ENCODE measurements around the gene ZNF135.

Gene ZNF135

GRCh38 chr19:58047672-58048071 lies 11.4 kb upstream of the ZNF135 start:
- no peak for DNase-seq

- no peak for DNase-seq
Measured at GRCh38 chr19:58052256-58052655, 6.8 kb upstream of the ZNF135 start.

GRCh38 chr19:58053480-58054156 lies 5.5 kb upstream of the ZNF135 start:
- DNase-seq, result no peak

- peak in 1 of 2 experiments; percentile 13 for DNase-seq
Measured at GRCh38 chr19:58054901-58055874, 3.9 kb upstream of the ZNF135 start.

GRCh38 chr19:58056261-58056660 lies 2.8 kb upstream of the ZNF135 start:
- DNase-seq, result no peak

- no peak for DNase-seq
Measured at GRCh38 chr19:58056861-58057260, 2.2 kb upstream of the ZNF135 start.

GRCh38 chr19:58058467-58058866 lies 615 bp upstream of the ZNF135 start:
- DNase-seq, result no peak

GRCh38 chr19:58059671-58060078 lies 593 bp downstream of the ZNF135 start:
- no peak for DNase-seq

- DNase-seq, result no peak
Measured at GRCh38 chr19:58060231-58060630, 1.1 kb downstream of the ZNF135 start.

- DNase-seq, result no peak
Measured at GRCh38 chr19:58063712-58064111, 4.6 kb downstream of the ZNF135 start.

GRCh38 chr19:58067240-58067912 lies 8.3 kb downstream of the ZNF135 start:
- DNase-seq, result no peak

- no peak for DNase-seq
Measured at GRCh38 chr19:58079792-58080191, 20.7 kb downstream of the ZNF135 start.

- DNase-seq, result no peak
Measured at GRCh38 chr19:58083021-58083420, 23.9 kb downstream of the ZNF135 start.

GRCh38 chr19:58084596-58085347 lies 25.7 kb downstream of the ZNF135 start:
- no peak for DNase-seq

GRCh38 chr19:58085348-58085875 lies 26.3 kb downstream of the ZNF135 start:
- no peak for DNase-seq

- no peak for DNase-seq
Measured at GRCh38 chr19:58086825-58087710, 28.0 kb downstream of the ZNF135 start.

- DNase-seq, result no peak
Measured at GRCh38 chr19:58088521-58089052, 29.5 kb downstream of the ZNF135 start.

GRCh38 chr19:58089846-58090245 lies 30.8 kb downstream of the ZNF135 start:
- no peak for DNase-seq

- no peak for DNase-seq
Measured at GRCh38 chr19:58091251-58091995, 32.3 kb downstream of the ZNF135 start.

GRCh38 chr19:58093071-58093470 lies 34.0 kb downstream of the ZNF135 start:
- no peak for DNase-seq

Data from NCI-H524 (cell line).